Thoracic aorta (tissue), 2 donors: ENCODE data around the gene RPL14. TPM values are rescaled to one million over a fixed set of nuclear protein-coding genes. Genes with fewer than 3 reads are reported as not detected.
A peak's percentile ranks its signal among the peaks of the same experiment; 100 is the strongest.

ENCODE experiments used
- ATAC-seq: fragments of 150-250 bp; one replicate; pipeline ENCODE4 v1.8.0; 2017; ENCODE audit warnings: low read depth; ENCODE audit not compliant: insufficient number of reproducible peaks, low FRiP score
- DNase-seq: peaks from one replicate; pipeline ENCODE4 v3.0.0-alpha.2; 2020; ENCODE audit warnings: low spot score
- H3K27ac ChIP-seq, 2 donors: fragments of 200-600 bp; sonication (generic); 1 replicate in 1 of 2; 2 replicates in 1 of 2; pipeline ENCODE4 v1.5.1; 2016; ENCODE audit warnings: mild to moderate bottlenecking in 2 of 2, moderate library complexity in 2 of 2
- H3K27me3 ChIP-seq: fragments of 200-600 bp; sonication (generic); replicated peaks from 2 replicates; pipeline ENCODE4 v1.6.0; 2016; ENCODE audit warnings: mild to moderate bottlenecking; ENCODE audit not compliant: insufficient read depth
- H3K36me3 ChIP-seq: fragments of 200-600 bp; sonication (generic); one replicate; pipeline ENCODE4 v1.5.1; 2016
- H3K4me1 ChIP-seq, 2 donors: fragments of 200-600 bp; sonication (generic); 1 replicate in 1 of 2; 2 replicates in 1 of 2; pipeline versions ENCODE4 v1.5.1 to v1.6.0; 2016; ENCODE audit warnings: low read depth in 2 of 2, mild to moderate bottlenecking in 1 of 2; ENCODE audit not compliant: control insufficient read depth in 1 of 2
- H3K4me3 ChIP-seq: fragments of 200-600 bp; sonication (generic); 2 replicates; pipeline ENCODE4 v1.5.1; 2016; ENCODE audit warnings: mild to moderate bottlenecking
- H3K9me3 ChIP-seq: fragments of 200-600 bp; sonication (generic); 2 replicates; pipeline ENCODE4 v1.5.1; 2016
- CTCF ChIP-seq: fragments of 200-600 bp; sonication (generic); IDR thresholded peaks from one replicate; pipeline ENCODE4 v1.5.1; 2019; ENCODE audit warnings: antibody characterized with exemption
- total RNA-seq, 2 donors: library from RNA; depleted of rRNA; stranded (reverse); fragments of >200 nt; gene quantifications; one replicate each; pipeline versions ENCODE4 v1.1.0 to v1.2.3, GENCODE V29; 2016

The RPL14 gene
- total RNA-seq, 2 donors from 2014 or later, result 145 to 291 TPM

GRCh38 chr3:40470701-40471100 lies 13.6 kb downstream of the RPL14 start:
- Histone ChIP-seq H3K4me3 (no peak overlapping the region), H3K27ac (no peak overlapping the region), H3K9me3 (no peaks in the 10 kb centered on the region), H3K36me3 (no peaks in the 10 kb centered on the region), H3K4me1 (no peaks in the 10 kb centered on the region), H3K27me3 (no peaks in the 10 kb centered on the region)
- TF ChIP-seq CTCF, result no peak
- DNase-seq (no peak), ATAC-seq (no peak)

GRCh38 chr3:40476478-40477470 lies 19.6 kb downstream of the RPL14 start, which contains the start of gene ZNF619:
Gene ZNF619, plus strand, starts transcription at chr3:40477122. Its CDS starts 858 bp downstream, at chr3:40477980.
- ATAC-seq (peak; percentile 70), DNase-seq (no peak)
- Histone ChIP-seq H3K4me3 (peak within 1 kb of the TSS; percentile 78), H3K9me3 (no peaks in the 10 kb centered on the region), H3K36me3 (peaks cover 3% of the 10 kb centered on the region), H3K27me3 (no peaks in the 10 kb centered on the region), H3K27ac (peak within 1 kb of the TSS; percentile 39 to 52), H3K4me1 (peaks cover 6% of the 10 kb centered on the region in 2 donors)
- TF ChIP-seq CTCF, result no peak

- no peaks in the 10 kb centered on the region for H3K27me3 ChIP-seq
- H3K9me3 ChIP-seq, result no peaks in the 10 kb centered on the region
- DNase-seq (no peak), ATAC-seq (no peak)
- H3K36me3 ChIP-seq, result peaks cover 6% of the 10 kb centered on the region
- no peak for TF ChIP-seq CTCF
- H3K4me1 ChIP-seq, result peaks cover 6% of the 10 kb centered on the region in 2 donors
- H3K27ac ChIP-seq, result no peak overlapping the region
- peak overlapping the region; percentile 78 for H3K4me3 ChIP-seq
Measured at GRCh38 chr3:40477666-40478065, 20.5 kb downstream of the RPL14 start.

- Histone ChIP-seq H3K27me3 (no peaks in the 10 kb centered on the region), H3K27ac (no peak overlapping the region), H3K9me3 (peaks cover 11% of the 10 kb centered on the region), H3K36me3 (peaks cover 38% of the 10 kb centered on the region), H3K4me1 (no peaks in the 10 kb centered on the region), H3K4me3 (no peak overlapping the region)
- no peak for DNase-seq
- no peak for TF ChIP-seq CTCF
- no peak for ATAC-seq
Measured at GRCh38 chr3:40487172-40487571, 30.0 kb downstream of the RPL14 start.

GRCh38 chr3:40490916-40491315 lies 33.8 kb downstream of the RPL14 start:
- TF ChIP-seq CTCF, result no peak
- Histone ChIP-seq H3K4me3 (no peak overlapping the region), H3K36me3 (peaks cover 22% of the 10 kb centered on the region), H3K27ac (no peak overlapping the region), H3K9me3 (peaks cover 11% of the 10 kb centered on the region), H3K4me1 (no peaks in the 10 kb centered on the region), H3K27me3 (no peaks in the 10 kb centered on the region)
- DNase-seq (no peak), ATAC-seq (no peak)
